Esophagus squamous epithelium (tissue), 5 donors: Measurements from ENCODE around the gene FNDC1. TPM values are rescaled to one million over a fixed set of nuclear protein-coding genes. Genes with fewer than 3 reads are reported as not detected.
A peak's percentile ranks its signal among the peaks of the same experiment; 100 is the strongest.
"Not testable (repeated sequence)": the region's sequence is repeated elsewhere in the genome, so short reads cannot be mapped to it uniquely, and the experiment has no call there.

ENCODE experiments used
- DNase-seq: peaks from one replicate; lab custom pipeline; 2025; lab: John Stamatoyannopoulos, UW
- H3K27ac ChIP-seq, 4 donors: fragments of 200-600 bp; sonication (generic); one replicate each; pipeline ENCODE4 v1.5.1; 2016 to 2019; ENCODE audit warnings: mild to moderate bottlenecking in 1 of 4
- H3K27me3 ChIP-seq, 4 donors: fragments of 200-600 bp; sonication (generic); 1 replicate in 3 of 4; 2 replicates in 1 of 4; pipeline versions ENCODE4 v1.5.1 to v1.6.0; 2017 to 2021; ENCODE audit warnings: antibody characterized with exemption in 1 of 4
- H3K36me3 ChIP-seq, 3 donors: fragments of 200-600 bp; sonication (generic); one replicate each; pipeline ENCODE4 v1.5.1; 2016 to 2019
- H3K4me1 ChIP-seq, 3 donors: fragments of 200-600 bp; sonication (generic); one replicate each; pipeline ENCODE4 v1.5.1; 2017 to 2019
- H3K4me3 ChIP-seq, 4 donors: fragments of 200-600 bp; sonication (generic); 1 replicate in 3 of 4; 2 replicates in 1 of 4; pipeline ENCODE4 v1.5.1; 2016 to 2019; ENCODE audit warnings: mild to moderate bottlenecking in 2 of 4, moderate library complexity in 1 of 4
- H3K9me3 ChIP-seq, 3 donors: fragments of 200-600 bp; sonication (generic); one replicate each; pipeline ENCODE4 v1.5.1; 2016 to 2019
- CTCF ChIP-seq, 6 experiments: fragments of 450-650 bp in 4 of 6; fragments of 200-600 bp in 2 of 6; sonication (generic) in 2 of 6; IDR thresholded peaks; one replicate each; pipeline ENCODE4 v1.5.1; 2016 to 2019; ENCODE audit warnings: antibody characterized with exemption in 6 of 6, mild to moderate bottlenecking in 4 of 6, moderate library complexity in 4 of 6
- POLR2A ChIP-seq, 4 donors: fragments of 450-650 bp; IDR thresholded peaks; one replicate each; pipeline ENCODE4 v1.6.1; 2017; ENCODE audit warnings: antibody characterized with exemption in 4 of 4, mild to moderate bottlenecking in 4 of 4, moderate library complexity in 3 of 4
- WGBS, 2 donors: methylation state at CpG; one replicate each; pipeline ENCODE4 v1.1.5; 2018; 5-methylcytosine and 5-hydroxymethylcytosine counted together
- intact Hi-C: fragments of 100-400 bp; cut with DNase I; formaldehyde crosslinking; loops from one replicate; pipeline ENCODE4 v1.15.0; 2022
- total RNA-seq, 4 donors: library from RNA; depleted of rRNA; stranded (reverse); fragments of >200 nt; gene quantifications; one replicate each; pipeline ENCODE4 v1.1.0, GENCODE V29; 2016
- donor health status: DM: yes; HTN: yes; CAD: no.

The FNDC1 gene
- total RNA-seq = under 1 TPM in 3 of 4 donors, not detected in 1; 0.04 to 0.38 (median 0.06) TPM

GRCh38 chr6:159169193-159169555 is at the start of gene FNDC1:
Gene FNDC1, plus strand, starts transcription at chr6:159169400. Its CDS starts 197 bp downstream, at chr6:159169597.
- H3K4me3 ChIP-seq = peak within 1 kb of the TSS; percentile 11 to 64 (median 36)
- WGBS, 2 donors = no CpG with 5 or more reads among the region's 59 CpGs
- peak in 2 of 6 experiments; percentile 12 to 32 for TF ChIP-seq CTCF (IDR thresholded peaks at IDR 0.05)
- no peak for TF ChIP-seq POLR2A (IDR thresholded peaks at IDR 0.05)
- DNase-seq = no peak
- H3K27ac ChIP-seq = no peak within 1 kb of the TSS
- peaks cover 9 to 40% (median 17%) of the 10 kb centered on the region in 3 donors for H3K4me1 ChIP-seq
- H3K27me3 ChIP-seq = peaks cover 0 to 81% (median 5%) of the 10 kb centered on the region in 4 donors
- no peaks in the 10 kb centered on the region for H3K36me3 ChIP-seq
- intact Hi-C loops = loop anchor here (10.0 kb wide), 1 partner anchor 476 kb away; no protein-coding TSS in a partner anchor
- no peaks in the 10 kb centered on the region for H3K9me3 ChIP-seq

GRCh38 chr6:159119791-159120190 is 49.4 kb upstream of the FNDC1 start:
- no peaks in the 10 kb centered on the region for H3K27me3 ChIP-seq
- no peaks in the 10 kb centered on the region for H3K36me3 ChIP-seq
- DNase-seq = no peak
- WGBS, 2 donors = 91 to 92% methylated on average over 6 to 7 of the region's 7 CpGs
- intact Hi-C loops = no loop called here
- H3K27ac ChIP-seq = peak overlapping the region in 2 of 4 donors; percentile 21 to 60
- peaks cover 0 to 15% (median 3%) of the 10 kb centered on the region in 3 donors for H3K4me1 ChIP-seq
- no peaks in the 10 kb centered on the region for H3K9me3 ChIP-seq
- TF ChIP-seq POLR2A (IDR thresholded peaks at IDR 0.05) (no peak), CTCF (IDR thresholded peaks at IDR 0.05) (no peak)
- H3K4me3 ChIP-seq = no peak overlapping the region

GRCh38 chr6:159121486-159121885 is 47.7 kb upstream of the FNDC1 start:
- no peak overlapping the region for H3K27ac ChIP-seq
- intact Hi-C loops = no loop called here
- no peaks in the 10 kb centered on the region for H3K27me3 ChIP-seq
- DNase-seq = no peak
- WGBS, 2 donors = 90% methylated on average over 5 of the region's 5 CpGs; no CpG with 5 or more reads in 1 of the 2 donors
- no peaks in the 10 kb centered on the region for H3K9me3 ChIP-seq
- H3K4me1 ChIP-seq = peaks cover 0 to 11% (median 3%) of the 10 kb centered on the region in 3 donors
- no peak overlapping the region for H3K4me3 ChIP-seq
- H3K36me3 ChIP-seq = no peaks in the 10 kb centered on the region
- TF ChIP-seq CTCF (IDR thresholded peaks at IDR 0.05) (no peak), POLR2A (IDR thresholded peaks at IDR 0.05) (no peak)

GRCh38 chr6:159122453-159122852 is 46.7 kb upstream of the FNDC1 start:
- Histone ChIP-seq H3K27ac (no peak overlapping the region), H3K4me3 (no peak overlapping the region), H3K36me3 (no peaks in the 10 kb centered on the region), H3K27me3 (no peaks in the 10 kb centered on the region), H3K4me1 (peaks cover 0 to 4% (median 0%) of the 10 kb centered on the region in 3 donors), H3K9me3 (no peaks in the 10 kb centered on the region)
- whole genome bisulfite sequencing, 2 donors = 74 to 84% methylated on average over 4 of the region's 4 CpGs
- intact Hi-C loops = no loop called here
- no peak for TF ChIP-seq CTCF (IDR thresholded peaks at IDR 0.05)
- no peak for DNase-seq

GRCh38 chr6:159123831-159124230 is 45.4 kb upstream of the FNDC1 start:
- 79 to 96% methylated on average over 2 of the region's 2 CpGs for WGBS, 2 donors
- intact Hi-C loops, DNase-seq: not testable (repeated sequence)

More at GRCh38 chr6:159123831-159124230, 45.4 kb upstream of the FNDC1 start:
- not testable (repeated sequence) for H3K27me3 ChIP-seq, H3K4me1 ChIP-seq, H3K36me3 ChIP-seq, H3K27ac ChIP-seq, H3K4me3 ChIP-seq, H3K9me3 ChIP-seq
